Erythroblast (primary cell): Measurements from ENCODE around the gene WNT5A.

ENCODE experiments used
- GATA1 ChIP-seq: IDR thresholded peaks from 2 replicates; pipeline ENCODE4 v1.6.1; 2011; ENCODE audit warnings: low read depth, mild to moderate bottlenecking, control low read depth, low read length, moderate library complexity
- POLR2A ChIP-seq: IDR thresholded peaks from 2 replicates; pipeline ENCODE4 v1.6.1; 2011; ENCODE audit warnings: mild to moderate bottlenecking, low read length

DNA sequence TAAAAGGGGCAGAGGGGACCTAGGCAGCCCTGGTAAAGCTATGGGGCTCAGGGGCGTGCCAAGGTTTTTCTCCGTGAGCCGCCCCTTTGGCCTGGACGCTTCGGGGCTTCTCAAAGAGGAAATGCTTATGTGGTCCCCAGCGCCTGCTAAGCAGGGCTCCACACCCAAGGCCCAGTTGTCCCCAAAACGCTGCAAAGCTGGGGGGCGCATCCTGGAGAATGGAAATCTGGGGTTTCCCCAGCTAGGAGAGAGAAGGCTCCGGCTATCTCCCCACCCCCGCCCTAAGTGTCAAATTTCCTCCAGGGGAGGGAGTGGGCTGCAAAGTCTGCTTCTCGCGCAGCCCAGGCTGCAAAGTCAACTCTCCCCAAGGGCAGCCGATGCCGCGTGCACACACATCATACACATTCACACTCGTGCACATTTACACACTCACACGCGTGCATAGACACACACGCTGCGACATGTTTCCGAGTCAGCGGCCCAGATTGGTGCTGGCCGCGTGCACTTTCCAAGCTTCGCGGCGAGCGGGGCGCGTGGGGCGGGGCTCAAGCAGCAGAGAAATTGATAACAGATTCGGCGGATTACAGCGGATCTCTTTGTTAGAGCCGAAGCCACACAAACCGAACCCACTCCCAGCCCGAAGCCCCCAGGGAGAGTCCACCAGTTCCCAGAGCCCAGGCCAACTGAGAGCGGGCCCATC is 4.5 kb downstream of the WNT5A start:
- TF ChIP-seq POLR2A (no peak), GATA1 (no peak)
